NOMO-1 treated with dmso at 0.1 percent for 144 hours (cell line): ENCODE data around the gene FBXL17.

Source experiments
- DNase-seq: peaks from one replicate; lab custom pipeline; 2025; ENCODE audit not compliant: unreplicated experiment; lab: John Stamatoyannopoulos, UW

The FBXL17 gene

DNA sequence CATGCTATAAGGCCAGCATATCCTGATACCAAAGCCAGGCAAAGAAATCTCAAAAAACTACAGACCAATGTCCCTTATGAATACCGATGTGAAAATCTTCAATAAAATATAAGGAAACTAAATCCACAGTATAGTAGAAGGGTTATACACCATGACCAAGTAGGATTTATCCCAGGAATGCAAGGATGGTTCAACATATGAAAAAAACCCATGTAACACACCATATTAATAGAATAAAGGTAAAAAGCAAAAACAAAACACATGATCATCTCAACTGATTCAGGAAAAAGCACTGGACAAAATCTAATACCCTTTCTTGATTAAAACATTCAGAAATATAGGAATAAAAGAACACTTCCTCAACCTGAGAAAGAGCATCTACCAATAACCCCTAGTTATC, 6.1 kb downstream of the FBXL17 start:
- DNase-seq, result no peak

DNA sequence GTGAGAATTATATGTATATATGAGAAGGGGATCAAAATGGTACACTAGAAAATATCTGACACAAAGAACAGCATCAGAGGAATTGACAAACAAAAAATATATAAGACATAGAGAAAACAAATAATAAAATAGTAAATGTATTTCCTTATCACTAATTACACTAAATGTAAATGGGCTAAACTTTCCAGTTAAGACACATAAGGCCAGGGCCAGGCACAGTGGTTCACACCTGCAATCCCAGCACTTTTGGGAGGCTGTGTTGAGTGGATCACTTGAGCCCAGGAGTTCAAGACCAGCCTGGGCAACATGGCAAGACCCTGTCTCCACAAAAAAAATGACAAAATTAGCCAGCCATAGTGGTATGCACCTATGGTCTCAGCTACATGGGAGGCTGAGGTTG, 8.5 kb downstream of the FBXL17 start:
- DNase-seq, result no peak

DNA sequence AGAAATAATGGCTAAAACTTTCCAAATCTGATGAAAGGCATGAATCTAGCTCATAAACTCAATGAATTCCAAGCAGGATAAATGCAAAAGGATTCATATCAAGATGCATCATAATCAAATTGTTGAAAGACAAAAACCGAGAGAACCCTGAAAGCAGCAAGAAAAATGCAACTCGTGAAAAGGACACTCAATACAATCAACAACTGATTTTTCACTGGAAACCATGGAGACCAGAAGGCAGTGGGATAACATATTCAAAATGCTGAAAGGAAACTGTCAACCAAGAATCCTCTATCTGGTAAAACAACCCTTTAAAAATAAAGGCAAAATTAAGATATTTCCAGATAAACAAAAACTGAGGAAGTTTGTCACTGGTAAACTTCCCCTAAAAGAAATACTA, 9.5 kb downstream of the FBXL17 start:
- DNase-seq, result no peak

DNA sequence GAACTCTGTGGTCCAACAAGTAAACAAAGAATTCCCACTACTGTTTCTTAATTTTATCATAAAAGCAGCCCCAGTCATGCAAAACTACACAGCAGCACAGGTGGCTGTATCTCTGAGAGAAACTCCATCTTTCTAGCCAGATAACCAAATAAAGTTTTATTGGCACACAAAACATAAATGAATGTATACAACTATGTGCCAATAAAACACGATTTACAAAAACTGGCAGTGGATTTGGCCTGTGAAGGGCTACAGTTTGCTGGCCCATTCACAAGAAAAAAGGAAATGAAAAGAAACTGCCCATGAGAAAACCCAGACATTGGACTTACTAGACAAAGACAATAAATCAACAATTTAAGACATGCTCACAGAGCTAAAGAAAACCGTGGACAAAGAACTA, 10.6 kb downstream of the FBXL17 start:
- no peak for DNase-seq

DNA sequence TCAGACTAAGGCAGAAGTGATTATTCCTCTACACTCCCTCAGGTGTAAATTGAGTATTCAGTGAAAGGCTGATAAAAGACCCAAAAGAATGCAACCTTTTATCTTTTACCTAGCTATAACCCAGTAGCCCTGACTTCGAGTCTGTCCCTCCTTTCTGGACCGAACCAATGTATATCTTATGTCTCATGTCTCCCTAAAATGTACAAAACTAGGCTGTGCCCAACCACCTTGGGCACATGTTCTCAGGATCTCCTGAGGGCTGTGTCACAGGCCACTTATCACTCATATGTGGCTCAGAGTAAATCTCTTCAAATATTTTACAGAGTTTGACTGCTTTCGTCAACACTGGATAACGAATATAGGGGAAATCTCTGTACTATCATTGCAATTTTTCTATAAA, 12.7 kb downstream of the FBXL17 start:
- DNase-seq, result no peak

DNA sequence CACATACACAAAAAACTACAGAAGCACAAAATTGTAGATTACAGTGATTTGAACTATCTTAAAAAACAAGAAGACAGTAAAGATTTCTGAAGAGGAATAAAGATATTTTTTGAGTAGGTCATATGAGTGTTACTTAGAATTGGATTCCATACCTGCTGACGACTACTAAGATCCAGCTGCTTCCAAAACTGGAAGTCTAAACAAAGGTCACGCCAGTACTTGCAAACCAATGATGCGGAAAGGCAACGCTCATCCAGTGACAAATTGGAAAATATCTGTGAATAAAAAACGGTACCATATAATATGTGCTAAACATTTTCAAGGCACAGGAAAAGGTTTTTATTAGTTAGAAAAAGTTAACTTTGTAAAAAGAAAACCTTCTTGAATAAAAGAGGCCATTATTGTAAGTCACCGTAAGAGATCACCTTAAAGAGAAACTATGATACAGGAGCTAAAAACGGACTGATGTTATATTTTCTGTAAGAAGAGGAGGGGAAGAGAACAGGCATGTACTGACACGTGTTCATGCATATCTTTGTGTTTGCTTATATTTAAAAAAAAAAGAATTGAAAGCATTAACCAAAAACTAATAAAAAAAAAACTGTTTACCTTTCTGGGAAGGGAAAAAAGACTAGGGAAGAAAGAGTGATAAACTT, 14.1 kb downstream of the FBXL17 start:
- DNase-seq, result no peak

DNA sequence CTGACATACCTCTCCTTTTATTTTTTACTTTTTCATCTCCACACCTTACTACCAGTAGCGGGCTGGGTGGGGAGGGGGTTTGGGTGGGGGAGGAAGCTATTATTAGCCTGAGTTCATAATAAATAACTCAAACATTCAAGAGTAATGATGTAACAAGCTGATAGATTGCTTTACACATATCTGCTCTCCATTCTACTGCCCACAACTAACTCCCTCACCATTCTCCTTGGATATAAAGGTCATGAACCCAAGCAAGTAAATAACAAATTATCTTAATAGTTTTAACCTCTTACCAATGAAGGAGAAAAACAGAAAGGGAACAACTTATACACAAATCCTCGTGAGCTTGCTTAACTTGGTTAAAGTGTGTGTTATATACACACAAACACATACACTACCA, 15.4 kb downstream of the FBXL17 start:
- DNase-seq, result no peak

DNA sequence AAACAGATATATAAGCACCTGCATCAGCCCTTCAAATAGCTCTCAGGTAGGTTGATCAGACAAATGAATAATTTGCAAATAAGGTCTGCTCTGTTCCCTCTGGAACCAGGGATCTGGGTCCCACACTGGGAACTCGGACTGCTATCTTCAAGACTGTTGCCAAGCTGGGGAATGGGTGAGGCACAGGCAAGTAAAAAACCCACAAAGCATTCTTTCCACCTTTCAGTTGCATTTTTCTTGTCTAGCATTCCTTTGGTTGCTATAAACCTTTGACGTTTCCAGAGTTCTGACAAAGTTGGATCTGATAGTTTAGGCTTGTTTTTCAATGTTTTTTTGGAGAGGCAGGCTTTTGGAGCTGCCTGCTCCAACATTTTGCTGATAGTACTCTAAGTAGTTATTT, 20.1 kb downstream of the FBXL17 start:
- no peak for DNase-seq

DNA sequence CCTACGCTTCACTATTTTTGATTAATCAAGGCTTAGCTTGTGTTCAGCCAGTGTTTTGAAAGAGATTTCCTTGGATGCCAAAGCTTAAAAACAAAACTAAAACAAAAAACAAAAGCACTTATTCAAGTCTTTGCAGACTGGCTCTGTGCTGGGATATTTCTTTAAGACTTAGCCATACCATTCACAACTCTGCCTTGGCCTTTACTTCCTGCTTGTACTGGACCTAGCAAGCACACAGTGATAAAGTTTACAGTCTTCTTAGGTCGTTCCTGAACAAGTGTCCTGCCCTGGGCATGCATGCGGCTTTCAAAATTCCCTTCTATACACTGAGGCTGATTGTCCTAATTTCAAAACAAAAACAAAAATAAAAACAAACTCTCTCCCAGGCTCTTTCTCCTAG, 20.7 kb downstream of the FBXL17 start:
- DNase-seq, result no peak

DNA sequence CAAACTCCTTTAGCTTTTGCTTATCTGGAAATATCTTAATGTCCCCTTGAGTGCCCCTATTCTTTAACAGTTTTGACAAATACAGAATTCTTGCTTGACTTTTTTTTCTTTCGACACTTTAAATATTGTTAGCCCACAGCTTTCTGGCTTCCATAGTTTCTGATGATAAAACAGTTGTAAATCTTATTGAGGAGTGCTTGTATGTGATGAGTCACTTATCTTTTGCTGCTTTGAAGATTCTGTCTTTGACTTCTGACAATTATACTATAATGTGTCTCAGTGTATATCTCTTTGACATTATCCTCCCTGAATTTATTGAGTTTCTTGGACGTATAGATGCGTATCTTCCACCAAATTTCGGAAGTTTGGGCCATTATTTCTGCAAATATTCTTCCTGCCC, 21.6 kb downstream of the FBXL17 start:
- DNase-seq, result no peak

DNA sequence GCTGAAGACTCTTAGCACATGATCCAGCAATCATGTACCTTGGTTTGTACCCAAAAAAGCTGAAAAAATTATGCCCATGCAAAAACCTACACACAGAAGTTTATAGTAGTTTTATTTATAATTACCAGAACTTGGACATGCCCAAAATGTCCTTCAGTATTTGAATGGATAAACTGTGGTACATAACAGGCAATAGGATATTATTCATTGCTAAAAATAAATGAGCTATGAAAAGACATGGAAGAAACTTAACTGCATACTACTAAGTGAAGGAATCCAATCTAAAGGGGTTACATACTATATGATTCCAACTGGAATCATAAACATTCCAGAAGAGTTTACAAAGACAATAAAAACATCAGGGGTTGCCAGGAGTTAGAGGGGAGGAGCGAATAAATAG, 25.6 kb downstream of the FBXL17 start:
- no peak for DNase-seq

DNA sequence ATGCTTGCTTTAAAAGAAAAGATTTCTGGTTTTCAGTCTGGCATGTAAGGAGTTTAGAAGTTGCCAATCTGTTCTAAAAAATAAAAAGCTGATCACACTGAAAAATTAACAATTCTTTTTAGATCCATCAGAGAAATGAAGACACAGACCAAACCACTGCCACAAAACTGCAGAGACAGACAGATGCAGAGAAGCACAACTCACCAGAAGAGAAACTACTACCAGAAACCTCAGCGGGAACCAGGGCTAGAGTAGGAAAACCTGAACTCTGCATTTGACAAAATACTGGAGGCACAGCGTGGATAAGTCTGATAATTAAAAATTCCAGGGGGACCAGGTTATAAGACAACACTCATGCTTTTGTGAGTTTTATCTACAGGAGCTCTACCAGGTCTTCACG, 28.8 kb downstream of the FBXL17 start:
- no peak for DNase-seq

DNA sequence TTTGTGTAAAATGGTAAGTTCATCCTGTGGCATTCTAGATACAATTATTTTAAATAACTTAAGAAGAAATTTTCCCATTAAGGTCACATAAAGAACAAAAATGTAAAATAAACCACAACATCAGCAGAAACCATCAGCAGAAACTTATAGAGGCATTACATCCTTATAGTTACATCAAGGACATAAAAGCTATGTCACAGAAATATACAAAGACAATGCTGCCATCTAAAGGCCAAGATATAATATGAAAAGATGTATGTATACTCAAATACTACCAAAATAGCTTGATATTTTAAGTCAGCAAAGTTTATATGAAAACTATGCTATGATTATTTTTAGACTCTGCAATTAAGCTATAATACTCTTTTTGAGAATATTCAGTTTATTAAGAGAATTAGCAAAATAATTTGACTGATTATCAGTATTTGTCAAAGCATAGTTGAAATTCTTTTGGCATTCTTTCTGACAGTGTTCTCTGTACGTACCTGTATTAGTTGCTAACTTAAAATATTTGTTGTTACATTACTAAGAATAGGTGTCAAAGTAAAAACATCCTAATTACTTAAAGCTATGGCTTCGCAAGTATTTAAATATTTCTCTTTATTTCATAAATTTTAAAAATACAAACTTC, 36.2 kb downstream of the FBXL17 start:
- DNase-seq, result peak; percentile 2

DNA sequence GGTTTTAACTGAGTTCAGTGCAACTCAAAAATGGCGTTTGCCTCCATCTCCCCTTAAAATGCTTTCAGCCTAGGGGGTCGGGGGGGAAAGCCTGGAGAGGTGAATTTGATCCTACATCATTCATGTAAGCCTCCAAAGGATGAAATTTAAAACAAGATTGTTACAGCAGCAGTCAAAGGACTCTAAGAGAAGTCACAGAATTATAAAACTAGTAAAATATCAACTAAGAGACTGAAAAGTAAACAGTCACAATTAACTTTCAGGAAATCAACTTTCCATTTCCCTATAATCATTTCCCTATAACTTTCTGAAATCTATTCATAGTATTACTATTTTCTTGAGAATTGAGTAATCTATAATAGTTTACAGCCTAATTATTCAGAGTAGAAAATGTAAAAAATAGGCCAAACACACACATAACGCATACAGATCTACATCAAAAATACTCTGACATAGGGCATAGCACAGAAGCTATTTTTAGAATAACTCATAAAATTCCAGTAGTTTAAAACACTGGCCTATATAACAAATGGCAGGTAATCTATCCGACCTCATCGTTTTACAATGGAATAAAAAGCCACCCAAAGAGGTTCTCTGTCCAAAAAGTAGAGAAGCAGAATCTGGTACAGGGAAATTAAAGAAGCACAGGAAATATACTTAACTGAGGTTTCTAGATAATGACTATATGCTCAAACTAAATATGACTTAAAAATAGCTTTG, 37.6 kb downstream of the FBXL17 start:
- DNase-seq, result no peak

DNA sequence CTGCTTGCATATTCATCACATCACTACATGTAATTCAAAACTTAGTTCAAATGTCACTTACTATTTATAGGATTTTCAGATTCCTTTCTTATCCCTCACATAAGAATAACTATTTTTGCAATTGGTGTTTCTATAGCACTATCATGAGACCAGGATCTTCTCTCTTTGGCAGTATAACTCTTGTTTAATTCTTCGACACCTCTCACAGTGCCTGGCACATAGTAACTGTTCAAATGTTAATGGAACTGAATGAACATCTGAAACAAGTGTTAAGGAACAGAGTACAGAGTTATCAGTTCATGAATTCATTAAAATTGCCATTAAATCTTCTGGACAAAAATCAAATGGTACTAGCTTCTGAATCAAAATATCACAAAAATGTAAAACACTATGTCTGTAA, 40.0 kb downstream of the FBXL17 start:
- no peak for DNase-seq

DNA sequence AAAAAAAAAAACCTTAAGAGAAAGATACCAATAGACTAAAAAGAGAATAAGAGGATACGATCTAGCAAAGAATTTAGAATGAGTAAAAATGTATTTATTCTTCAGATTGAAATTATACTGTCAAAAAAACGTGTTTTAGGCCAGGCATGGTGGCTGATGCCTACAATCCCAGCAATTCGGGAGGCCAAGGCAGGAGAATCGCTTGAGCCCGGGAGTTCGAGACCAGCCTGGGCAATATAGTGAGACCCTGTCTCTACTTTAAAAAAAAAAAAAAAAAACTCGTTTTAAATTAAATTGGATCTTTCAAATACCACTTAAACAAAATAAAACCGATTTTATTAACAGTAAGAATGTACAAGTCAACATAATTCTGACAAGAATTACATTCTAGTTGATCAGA, 41.8 kb downstream of the FBXL17 start:
- DNase-seq, result no peak

DNA sequence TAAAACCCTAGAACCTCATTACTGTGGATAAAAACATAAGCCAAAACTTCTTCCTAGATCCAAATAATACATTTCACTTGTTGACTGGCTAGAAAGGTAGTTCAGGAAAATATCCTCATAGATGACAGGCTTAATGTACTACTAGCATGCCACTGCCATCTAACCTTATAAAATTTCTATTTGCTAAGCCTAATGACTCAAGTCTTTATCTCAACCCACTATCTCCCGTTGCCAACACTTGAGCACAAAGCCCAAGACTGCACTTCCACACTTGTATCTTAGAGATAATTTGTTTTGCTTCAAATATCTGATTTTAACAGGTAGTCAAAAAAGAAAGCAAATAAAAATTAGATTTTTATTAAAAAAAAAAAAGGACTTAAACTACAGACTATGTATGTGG, 42.7 kb downstream of the FBXL17 start:
- no peak for DNase-seq

DNA sequence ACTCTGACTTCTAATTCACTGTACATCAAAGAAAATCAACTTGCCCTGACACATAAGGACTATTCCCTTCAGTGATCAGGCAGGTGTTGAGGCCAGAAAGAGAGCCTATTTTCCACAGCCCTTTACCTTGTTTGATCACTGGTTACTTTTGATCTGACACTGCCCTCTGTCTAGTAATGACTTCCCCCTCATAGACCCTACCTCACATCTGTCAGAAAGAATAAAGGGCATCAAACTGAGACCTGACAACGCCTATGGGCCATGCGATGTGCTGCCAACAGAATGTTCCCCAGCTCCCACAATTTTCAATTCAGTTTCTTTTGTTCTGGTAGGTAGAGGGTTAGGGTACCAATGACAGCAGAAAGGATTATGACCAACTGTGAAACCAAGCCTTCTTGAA, 47.7 kb downstream of the FBXL17 start:
- no peak for DNase-seq

DNA sequence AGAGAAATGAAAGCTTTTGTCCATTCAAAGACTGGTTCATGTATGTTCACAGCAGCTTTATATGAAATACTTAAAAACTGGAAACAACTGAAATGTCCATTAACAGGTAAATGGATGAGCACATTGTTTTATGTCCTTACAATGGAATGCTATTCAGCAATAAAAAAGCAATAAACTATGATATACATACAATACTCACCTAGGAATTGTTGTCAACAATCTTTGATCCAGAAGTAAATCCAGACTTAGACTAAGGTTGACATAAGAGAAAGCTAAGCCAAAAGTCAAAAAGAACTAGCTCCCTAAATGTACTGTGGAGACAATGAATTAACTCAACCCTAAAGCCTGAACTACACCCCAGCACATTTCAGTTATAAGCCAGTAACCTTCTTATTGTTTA, 54.9 kb downstream of the FBXL17 start:
- DNase-seq, result no peak

DNA sequence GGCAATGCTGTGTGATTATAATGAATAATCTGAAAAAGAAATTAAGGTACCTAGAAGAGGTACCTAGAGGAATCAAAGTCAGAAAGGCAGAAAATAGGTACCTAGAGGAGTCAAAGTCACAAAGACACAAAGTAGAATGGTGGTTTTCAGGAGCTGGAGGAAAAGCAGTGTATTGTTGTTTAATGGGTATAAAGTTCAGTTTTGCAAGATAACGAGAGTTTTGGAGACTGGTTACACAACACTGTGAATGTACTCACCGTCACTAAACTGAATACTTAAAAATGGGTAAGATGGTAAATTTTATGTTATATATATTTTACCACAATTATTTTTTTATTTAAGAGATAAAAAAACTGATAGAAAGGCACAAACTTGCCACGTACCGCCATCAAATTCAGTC, 57.0 kb downstream of the FBXL17 start:
- DNase-seq, result no peak

DNA sequence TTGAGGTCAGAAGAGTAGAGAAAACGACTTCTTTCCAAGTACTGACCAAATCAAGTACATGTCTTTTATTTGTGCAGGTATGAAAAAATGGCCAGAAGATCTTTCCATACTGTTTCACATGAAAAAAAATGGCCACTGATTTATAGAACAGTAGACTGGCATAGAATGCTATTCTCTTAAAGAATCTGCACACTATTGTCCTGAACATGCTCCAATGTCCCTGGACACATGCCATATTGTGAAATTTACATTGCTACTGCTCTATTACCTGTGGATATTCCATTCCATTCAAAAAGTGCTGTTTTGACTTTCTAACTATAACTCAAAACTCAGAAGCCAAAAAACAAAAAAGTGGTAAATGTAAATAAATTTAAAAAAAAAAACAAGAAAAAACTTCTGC, 60.6 kb downstream of the FBXL17 start:
- DNase-seq, result no peak

DNA sequence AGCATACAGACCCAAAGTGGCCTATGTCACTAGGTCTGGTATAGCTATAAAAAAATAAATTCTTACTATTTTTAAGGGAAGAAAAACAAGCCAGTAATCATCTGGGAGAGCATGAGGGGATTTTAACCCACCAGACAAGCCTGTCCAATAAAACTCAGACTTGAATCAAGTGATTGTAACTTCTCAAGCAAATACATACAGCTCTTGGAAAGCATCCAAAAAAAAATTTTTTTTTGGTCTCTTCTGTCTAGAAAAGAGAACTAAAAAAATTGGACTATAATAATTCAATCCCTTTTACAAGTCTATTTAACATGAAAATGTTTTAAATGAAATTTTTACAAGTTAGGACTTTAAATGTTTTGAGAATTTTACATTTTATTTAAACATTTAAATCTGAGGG, 61.7 kb downstream of the FBXL17 start:
- no peak for DNase-seq

DNA sequence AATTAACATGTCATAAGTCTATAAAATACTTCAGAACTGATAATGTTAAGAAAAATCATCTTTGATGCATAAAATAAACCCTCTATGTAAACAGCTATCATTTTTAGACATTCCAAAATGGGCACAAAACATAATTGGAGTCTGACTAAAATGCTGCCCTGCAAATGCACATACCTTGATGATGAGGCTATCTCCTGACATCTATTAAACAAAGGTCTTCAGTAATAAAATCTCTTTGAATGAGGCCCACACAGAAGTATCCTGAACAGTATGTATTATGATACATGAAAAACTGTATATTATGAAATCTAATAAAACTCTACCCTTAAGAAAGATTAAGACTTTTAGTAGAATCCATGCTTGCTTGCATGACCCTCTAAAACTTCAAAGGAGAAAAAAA, 66.1 kb downstream of the FBXL17 start:
- DNase-seq, result no peak
